HG03432 (cell line): ENCODE results near the gene HNRNPH1.
A peak's percentile ranks its signal among the peaks of the same experiment; 100 is the strongest.
"Not testable (repeated sequence)": the region's sequence is repeated elsewhere in the genome, so short reads cannot be mapped to it uniquely, and the experiment has no call there.

ENCODE experiments used
- ATAC-seq: cut with Tn5 transposase; IDR thresholded peaks from one replicate; pipeline ENCODE4 v1.9.1; 2021; ENCODE audit warnings: mild to moderate bottlenecking, moderate library complexity; ENCODE audit not compliant: unreplicated experiment

HNRNPH1 gene

GRCh38 chr5:179623003-179623905 lies at the start of gene HNRNPH1:
Gene HNRNPH1 (minus strand): TSS chr5:179623671. CDS start chr5:179623133, 538 bp downstream.
- peak; percentile 75 for ATAC-seq

- ATAC-seq: no peak
Measured at GRCh38 chr5:179668391-179668790, 44.9 kb upstream of the HNRNPH1 start.

GRCh38 chr5:179661647-179662046 lies 38.2 kb upstream of the HNRNPH1 start:
- not testable (repeated sequence) for ATAC-seq

- peak; percentile 62 for ATAC-seq
Measured at GRCh38 chr5:179658179-179658856, 34.8 kb upstream of the HNRNPH1 start.

GRCh38 chr5:179657302-179658178 lies 34.1 kb upstream of the HNRNPH1 start:
- ATAC-seq: peak; percentile 93

- ATAC-seq: not testable (repeated sequence)
Measured at GRCh38 chr5:179653135-179653534, 29.7 kb upstream of the HNRNPH1 start.

GRCh38 chr5:179650245-179650644 lies 26.8 kb upstream of the HNRNPH1 start:
- not testable (repeated sequence) for ATAC-seq

GRCh38 chr5:179649166-179649703 lies 25.8 kb upstream of the HNRNPH1 start:
- ATAC-seq: not testable (repeated sequence)

- ATAC-seq: no peak
Measured at GRCh38 chr5:179648410-179648809, 24.9 kb upstream of the HNRNPH1 start.

GRCh38 chr5:179644766-179645165 lies 21.3 kb upstream of the HNRNPH1 start:
- not testable (repeated sequence) for ATAC-seq

- ATAC-seq: not testable (repeated sequence)
Measured at GRCh38 chr5:179643141-179643920, 19.9 kb upstream of the HNRNPH1 start.

GRCh38 chr5:179642626-179643025 lies 19.2 kb upstream of the HNRNPH1 start:
- not testable (repeated sequence) for ATAC-seq

- not testable (repeated sequence) for ATAC-seq
Measured at GRCh38 chr5:179641745-179642144, 18.3 kb upstream of the HNRNPH1 start.

GRCh38 chr5:179639296-179639695 lies 15.8 kb upstream of the HNRNPH1 start:
- not testable (repeated sequence) for ATAC-seq

GRCh38 chr5:179634370-179635172 lies 11.1 kb upstream of the HNRNPH1 start:
- peak; percentile 93 for ATAC-seq

GRCh38 chr5:179633501-179634369 lies 10.3 kb upstream of the HNRNPH1 start:
- peak; percentile 68 for ATAC-seq

- no peak for ATAC-seq
Measured at GRCh38 chr5:179624841-179625271, 1.4 kb upstream of the HNRNPH1 start.
